Activated T-cell treated with anti-CD3 and anti-CD28 coated beads for 24 hours (primary cell): Measurements from ENCODE around the gene BCKDHB.
"Not testable (repeated sequence)": the region's sequence is repeated elsewhere in the genome, so short reads cannot be mapped to it uniquely, and the experiment has no call there.

Source experiments
- DNase-seq: peaks from one replicate; pipeline ENCODE4 v3.0.0-alpha.2; 2020; ENCODE audit warnings: low read depth

Gene BCKDHB

GRCh38 chr6:80106418-80107235 is at the start of gene BCKDHB:
Gene BCKDHB (plus strand): TSS chr6:80106671. CDS start chr6:80106694, 23 bp downstream.
- DNase-seq: peak; percentile 98

GRCh38 chr6:80060774-80061173 is 45.7 kb upstream of the BCKDHB start:
- no peak for DNase-seq

GRCh38 chr6:80068146-80068545 is 38.3 kb upstream of the BCKDHB start:
- DNase-seq: not testable (repeated sequence)

- DNase-seq: not testable (repeated sequence)
These were observed 36.0 kb upstream of the BCKDHB start for GRCh38 chr6:80070431-80070830.

- no peak for DNase-seq
These were observed 29.4 kb upstream of the BCKDHB start for GRCh38 chr6:80077067-80077466.

- no peak for DNase-seq
These were observed 17.8 kb upstream of the BCKDHB start for GRCh38 chr6:80088637-80089036.

GRCh38 chr6:80091506-80091905 is 15.0 kb upstream of the BCKDHB start:
- DNase-seq: no peak

- no peak for DNase-seq
These were observed 12.5 kb upstream of the BCKDHB start for GRCh38 chr6:80094017-80094416.

- no peak for DNase-seq
These were observed 10.9 kb upstream of the BCKDHB start for GRCh38 chr6:80095600-80095999.

- no peak for DNase-seq
These were observed 8.1 kb upstream of the BCKDHB start for GRCh38 chr6:80098392-80098791.

- no peak for DNase-seq
These were observed 2.0 kb upstream of the BCKDHB start for GRCh38 chr6:80104520-80104919.

GRCh38 chr6:80105972-80106417 is 476 bp upstream of the BCKDHB start:
- no peak for DNase-seq

GRCh38 chr6:80122576-80122975 is 16.1 kb downstream of the BCKDHB start:
- DNase-seq: not testable (repeated sequence)

- DNase-seq: no peak
These were observed 20.3 kb downstream of the BCKDHB start for GRCh38 chr6:80126657-80127345.

GRCh38 chr6:80129485-80129884 is 23.0 kb downstream of the BCKDHB start:
- DNase-seq: no peak

GRCh38 chr6:80133020-80133419 is 26.5 kb downstream of the BCKDHB start:
- no peak for DNase-seq

GRCh38 chr6:80134065-80134464 is 27.6 kb downstream of the BCKDHB start:
- DNase-seq: no peak

- DNase-seq: no peak
These were observed 36.1 kb downstream of the BCKDHB start for GRCh38 chr6:80142586-80142985.

GRCh38 chr6:80143419-80143937 is 37.0 kb downstream of the BCKDHB start:
- no peak for DNase-seq

- DNase-seq: no peak
These were observed 38.4 kb downstream of the BCKDHB start for GRCh38 chr6:80144753-80145315.

- DNase-seq: no peak
These were observed 39.0 kb downstream of the BCKDHB start for GRCh38 chr6:80145509-80145908.

GRCh38 chr6:80145921-80146320 is 39.5 kb downstream of the BCKDHB start:
- DNase-seq: no peak

GRCh38 chr6:80148220-80148619 is 41.7 kb downstream of the BCKDHB start:
- no peak for DNase-seq
